Activated naive CD4-positive, alpha-beta T cell treated with anti-CD3 and anti-CD28 coated beads for 36 hours (primary cell): ENCODE results near the gene UBL4B. TPM values are rescaled to one million over a fixed set of nuclear protein-coding genes. Genes with fewer than 3 reads are reported as not detected.

ENCODE experiments used
- CTCF ChIA-PET: fragments of 350-600 bp; sonication (Branson Sonifier 250); formaldehyde crosslinking; loops from one replicate; lab custom pipeline; 2021; ENCODE audit warnings: antibody characterized with exemption; lab: Charles Lee
- DNase-seq: peaks from one replicate; pipeline ENCODE4 v3.0.0-alpha.2; 2020
- H3K27ac Mint-ChIP-seq: one replicate; pipeline ENCODE4 v1.8.0; 2021; ENCODE audit warnings: mild to moderate bottlenecking, mixed read lengths
- H3K27me3 Mint-ChIP-seq: one replicate; pipeline ENCODE4 v1.8.0; 2021; ENCODE audit warnings: low read depth, mixed read lengths
- H3K36me3 Mint-ChIP-seq: one replicate; pipeline ENCODE4 v1.8.0; 2021; ENCODE audit warnings: low read depth, mixed read lengths
- H3K4me1 Mint-ChIP-seq: one replicate; pipeline ENCODE4 v1.8.0; 2021; ENCODE audit warnings: low read depth, mixed read lengths
- H3K4me3 Mint-ChIP-seq: one replicate; pipeline ENCODE4 v1.8.0; 2021; ENCODE audit warnings: mild to moderate bottlenecking, moderate library complexity, mixed read lengths
- H3K9me3 Mint-ChIP-seq: one replicate; pipeline ENCODE4 v1.8.0; 2021; ENCODE audit warnings: mixed read lengths
- intact Hi-C: fragments of 100-400 bp; cut with micrococcal nuclease; formaldehyde crosslinking; loops from one replicate; pipeline ENCODE4 v1.15.1; 2023
- total RNA-seq, 2 experiments: library from RNA; stranded (reverse); gene quantifications; one replicate each; pipeline ENCODE4 v1.2.3, GENCODE V29; 2021

UBL4B gene
- total RNA-seq, 2 experiments from 2014 or later: not detected

- peaks cover 7% of the 10 kb centered on the region for H3K9me3 Mint-ChIP-seq
- no peak overlapping the region for H3K4me3 Mint-ChIP-seq
- H3K27ac Mint-ChIP-seq: no peak overlapping the region
- H3K36me3 Mint-ChIP-seq: peaks cover 3% of the 10 kb centered on the region
- H3K27me3 Mint-ChIP-seq: peaks cover 18% of the 10 kb centered on the region
- peaks cover 4% of the 10 kb centered on the region for H3K4me1 Mint-ChIP-seq
- intact Hi-C loops: no loop called here
- no peak for DNase-seq
- CTCF ChIA-PET: interaction anchor here (0.6 kb wide), 1 partner anchor 35 kb away, joined by 3 read pairs; no protein-coding TSS in a partner anchor
Measured at GRCh38 chr1:110123224-110123623, 11.0 kb downstream of the UBL4B start.

GRCh38 chr1:110125810-110126209 is 13.6 kb downstream of the UBL4B start:
- intact Hi-C loops: no loop called here
- Mint-ChIP-seq H3K4me1 (no peaks in the 10 kb centered on the region), H3K9me3 (peaks cover 2% of the 10 kb centered on the region), H3K27ac (no peak overlapping the region), H3K27me3 (peaks cover 38% of the 10 kb centered on the region), H3K36me3 (no peaks in the 10 kb centered on the region), H3K4me3 (no peak overlapping the region)
- no peak for DNase-seq
- CTCF ChIA-PET: interaction anchor here (0.6 to 2.2 kb wide), 4 partner anchors 9 to 66 kb away, joined by 3 to 14 read pairs (median 4); no protein-coding TSS in a partner anchor

- no peak overlapping the region for H3K27ac Mint-ChIP-seq
- intact Hi-C loops: no loop called here
- no peaks in the 10 kb centered on the region for H3K36me3 Mint-ChIP-seq
- no peak overlapping the region for H3K4me3 Mint-ChIP-seq
- peaks cover 2% of the 10 kb centered on the region for H3K9me3 Mint-ChIP-seq
- H3K27me3 Mint-ChIP-seq: peaks cover 38% of the 10 kb centered on the region
- peak; percentile 23 for DNase-seq
- CTCF ChIA-PET: no interaction called here
- no peaks in the 10 kb centered on the region for H3K4me1 Mint-ChIP-seq
Measured at GRCh38 chr1:110130113-110130591, 17.9 kb downstream of the UBL4B start.

GRCh38 chr1:110130989-110131388 is 18.7 kb downstream of the UBL4B start:
- H3K4me3 Mint-ChIP-seq: no peak overlapping the region
- no peak for DNase-seq

GRCh38 chr1:110132682-110133081 is 20.4 kb downstream of the UBL4B start:
- intact Hi-C loops: no loop called here
- DNase-seq: no peak
- H3K27ac Mint-ChIP-seq: no peak overlapping the region
- H3K36me3 Mint-ChIP-seq: no peaks in the 10 kb centered on the region
- peaks cover 10% of the 10 kb centered on the region for H3K4me1 Mint-ChIP-seq
- H3K27me3 Mint-ChIP-seq: peaks cover 39% of the 10 kb centered on the region
- H3K4me3 Mint-ChIP-seq: no peak overlapping the region
- CTCF ChIA-PET: interaction anchor here (0.7 to 1.0 kb wide), 2 partner anchors 76 to 328 kb away, joined by 3 read pairs; no protein-coding TSS in a partner anchor
- no peaks in the 10 kb centered on the region for H3K9me3 Mint-ChIP-seq

More at GRCh38 chr1:110130989-110131388, 18.7 kb downstream of the UBL4B start:
- H3K27me3 Mint-ChIP-seq: peaks cover 36% of the 10 kb centered on the region
- intact Hi-C loops: no loop called here
- no peak overlapping the region for H3K27ac Mint-ChIP-seq
- no peaks in the 10 kb centered on the region for H3K4me1 Mint-ChIP-seq
- peaks cover 2% of the 10 kb centered on the region for H3K9me3 Mint-ChIP-seq
- CTCF ChIA-PET: interaction anchor here (0.9 kb wide), 1 partner anchor 11 kb away, joined by 4 read pairs; no protein-coding TSS in a partner anchor
- no peaks in the 10 kb centered on the region for H3K36me3 Mint-ChIP-seq

- H3K36me3 Mint-ChIP-seq: no peaks in the 10 kb centered on the region
- DNase-seq: no peak
- no peak overlapping the region for H3K27ac Mint-ChIP-seq
- intact Hi-C loops: no loop called here
- H3K4me1 Mint-ChIP-seq: peaks cover 10% of the 10 kb centered on the region
- H3K4me3 Mint-ChIP-seq: no peak overlapping the region
- H3K27me3 Mint-ChIP-seq: peaks cover 40% of the 10 kb centered on the region
- CTCF ChIA-PET: interaction anchor here (0.9 to 1.5 kb wide), 3 partner anchors 17 to 327 kb away, joined by 3 to 4 read pairs (median 3); no protein-coding TSS in a partner anchor
- H3K9me3 Mint-ChIP-seq: no peaks in the 10 kb centered on the region
Measured at GRCh38 chr1:110133436-110133835, 21.2 kb downstream of the UBL4B start.

GRCh38 chr1:110134050-110134595 is 21.9 kb downstream of the UBL4B start:
- Mint-ChIP-seq H3K4me3 (no peak overlapping the region), H3K27ac (no peak overlapping the region), H3K9me3 (no peaks in the 10 kb centered on the region), H3K36me3 (no peaks in the 10 kb centered on the region), H3K4me1 (peaks cover 10% of the 10 kb centered on the region), H3K27me3 (peaks cover 39% of the 10 kb centered on the region)
- CTCF ChIA-PET: interaction anchor here (0.9 to 1.5 kb wide), 2 partner anchors 18 to 72 kb away, joined by 3 to 4 read pairs; no protein-coding TSS in a partner anchor
- no peak for DNase-seq
- intact Hi-C loops: no loop called here

GRCh38 chr1:110135246-110135645 is 23.0 kb downstream of the UBL4B start:
- Mint-ChIP-seq H3K27ac (no peak overlapping the region), H3K4me1 (peaks cover 10% of the 10 kb centered on the region), H3K4me3 (no peak overlapping the region), H3K27me3 (peaks cover 36% of the 10 kb centered on the region), H3K9me3 (no peaks in the 10 kb centered on the region), H3K36me3 (no peaks in the 10 kb centered on the region)
- DNase-seq: no peak
- CTCF ChIA-PET: no interaction called here
- intact Hi-C loops: no loop called here

- Mint-ChIP-seq H3K4me1 (peaks cover 10% of the 10 kb centered on the region), H3K27me3 (peaks cover 33% of the 10 kb centered on the region), H3K36me3 (no peaks in the 10 kb centered on the region), H3K27ac (no peak overlapping the region), H3K4me3 (no peak overlapping the region), H3K9me3 (no peaks in the 10 kb centered on the region)
- DNase-seq: no peak
- intact Hi-C loops: no loop called here
- CTCF ChIA-PET: no interaction called here
Measured at GRCh38 chr1:110135666-110136065, 23.4 kb downstream of the UBL4B start.

- H3K36me3 Mint-ChIP-seq: no peaks in the 10 kb centered on the region
- no peaks in the 10 kb centered on the region for H3K9me3 Mint-ChIP-seq
- intact Hi-C loops: no loop called here
- H3K27me3 Mint-ChIP-seq: peaks cover 24% of the 10 kb centered on the region
- no peak overlapping the region for H3K27ac Mint-ChIP-seq
- CTCF ChIA-PET: no interaction called here
- no peak overlapping the region for H3K4me3 Mint-ChIP-seq
- H3K4me1 Mint-ChIP-seq: peaks cover 10% of the 10 kb centered on the region
- DNase-seq: peak; percentile 62
Measured at GRCh38 chr1:110136911-110137310, 24.7 kb downstream of the UBL4B start.

GRCh38 chr1:110138956-110139355 is 26.7 kb downstream of the UBL4B start:
- Mint-ChIP-seq H3K4me1 (peaks cover 10% of the 10 kb centered on the region), H3K36me3 (no peaks in the 10 kb centered on the region), H3K4me3 (no peak overlapping the region), H3K27ac (no peak overlapping the region), H3K27me3 (peaks cover 27% of the 10 kb centered on the region), H3K9me3 (no peaks in the 10 kb centered on the region)
- CTCF ChIA-PET: interaction anchor here (1.4 to 2.2 kb wide), 2 partner anchors 23 to 85 kb away, joined by 4 read pairs; no protein-coding TSS in a partner anchor
- intact Hi-C loops: no loop called here
- DNase-seq: no peak

- Mint-ChIP-seq H3K36me3 (no peaks in the 10 kb centered on the region), H3K4me3 (no peak overlapping the region), H3K27me3 (peaks cover 23% of the 10 kb centered on the region), H3K4me1 (no peaks in the 10 kb centered on the region), H3K9me3 (no peaks in the 10 kb centered on the region), H3K27ac (no peak overlapping the region)
- CTCF ChIA-PET: interaction anchor here (0.5 kb wide), 1 partner anchor 132 kb away, joined by 3 read pairs; no protein-coding TSS in a partner anchor
- intact Hi-C loops: no loop called here
- DNase-seq: no peak
Measured at GRCh38 chr1:110144366-110144765, 32.1 kb downstream of the UBL4B start.

GRCh38 chr1:110148961-110149360 is 36.7 kb downstream of the UBL4B start:
- Mint-ChIP-seq H3K4me1 (peaks cover 2% of the 10 kb centered on the region), H3K36me3 (no peaks in the 10 kb centered on the region), H3K27me3 (peaks cover 41% of the 10 kb centered on the region), H3K4me3 (no peak overlapping the region), H3K9me3 (no peaks in the 10 kb centered on the region), H3K27ac (no peak overlapping the region)
- no peak for DNase-seq
- CTCF ChIA-PET: no interaction called here
- intact Hi-C loops: no loop called here
